GM23248 (cell line): ENCODE measurements around the gene FRS3.

ENCODE experiments used
- EZH2 ChIP-seq: fragments of 200-600 bp; sonication (generic); IDR thresholded peaks from 2 replicates; pipeline ENCODE4 v1.6.1; 2018; ENCODE audit warnings: antibody characterized with exemption, mild to moderate bottlenecking; ENCODE audit not compliant: insufficient read depth, poor library complexity, severe bottlenecking
- EZH2phosphoT487 ChIP-seq: fragments of 200-600 bp; sonication (generic); IDR thresholded peaks from 2 replicates; pipeline ENCODE4 v1.6.1; 2018; ENCODE audit warnings: antibody characterized with exemption, moderate library complexity, mild to moderate bottlenecking, low read depth; ENCODE audit not compliant: insufficient read depth

DNA sequence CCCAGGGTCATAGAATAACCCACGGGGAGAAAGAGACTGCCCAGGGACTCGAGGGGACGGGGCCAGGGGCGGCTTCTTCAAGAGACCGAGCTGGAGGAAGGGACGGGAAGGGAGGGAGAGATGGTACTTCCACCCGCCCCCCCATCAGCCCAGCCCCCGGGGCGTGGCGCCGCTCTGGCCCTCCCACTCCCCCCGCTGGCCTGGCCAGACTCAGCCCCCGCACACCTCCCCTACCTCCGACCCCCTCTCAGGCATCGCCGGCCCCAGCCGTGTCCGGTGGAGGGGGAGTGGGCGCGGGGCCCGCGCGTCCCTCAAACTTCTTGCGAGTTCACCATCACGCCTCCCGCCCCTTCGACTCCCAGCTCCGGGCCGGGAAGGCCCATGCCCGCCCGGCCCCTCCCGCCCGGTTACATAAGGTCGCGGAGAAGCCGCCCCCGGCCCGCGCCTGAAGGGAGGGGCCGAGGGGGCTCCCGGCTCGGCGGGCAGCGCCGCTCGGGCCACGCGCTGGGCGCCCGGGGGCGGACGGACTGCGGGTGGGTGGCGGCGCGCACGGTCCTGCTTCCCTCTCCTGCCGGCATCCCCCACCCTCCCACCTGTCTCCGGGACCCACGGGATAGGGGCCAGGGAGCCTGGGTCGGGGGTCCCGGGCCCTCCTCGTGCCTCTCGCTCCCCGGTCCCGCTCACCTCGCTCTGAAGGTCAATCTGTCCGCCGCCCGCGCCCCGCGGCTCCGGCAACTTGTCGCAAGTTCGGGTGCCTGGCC is 44.9 kb downstream of the FRS3 start:
- TF ChIP-seq EZH2 (no peak), EZH2phosphoT487 (no peak)
